Measurements from ENCODE around the gene SEMA3C. TPM values are rescaled to one million over a fixed set of nuclear protein-coding genes. Genes with fewer than 3 reads are reported as not detected.
"Not testable (repeated sequence)": the region's sequence is repeated elsewhere in the genome, so short reads cannot be mapped to it uniquely, and the experiment has no call there.

Gene SEMA3C
- total RNA-seq, 1 donor from 2014 or later = not detected

GRCh38 chr7:80929619-80930018 lies 10.8 kb upstream of the SEMA3C start:
- intact Hi-C loops (cut with micrococcal nuclease) = no loop called here

GRCh38 chr7:80926955-80927354 lies 8.1 kb upstream of the SEMA3C start:
- intact Hi-C loops (cut with micrococcal nuclease) = not testable (repeated sequence)

GRCh38 chr7:80924090-80924489 lies 5.2 kb upstream of the SEMA3C start:
- intact Hi-C loops (cut with micrococcal nuclease) = no loop called here

- intact Hi-C loops (cut with micrococcal nuclease) = no loop called here
Observed at GRCh38 chr7:80923211-80923612, 4.4 kb upstream of the SEMA3C start.

DNA sequence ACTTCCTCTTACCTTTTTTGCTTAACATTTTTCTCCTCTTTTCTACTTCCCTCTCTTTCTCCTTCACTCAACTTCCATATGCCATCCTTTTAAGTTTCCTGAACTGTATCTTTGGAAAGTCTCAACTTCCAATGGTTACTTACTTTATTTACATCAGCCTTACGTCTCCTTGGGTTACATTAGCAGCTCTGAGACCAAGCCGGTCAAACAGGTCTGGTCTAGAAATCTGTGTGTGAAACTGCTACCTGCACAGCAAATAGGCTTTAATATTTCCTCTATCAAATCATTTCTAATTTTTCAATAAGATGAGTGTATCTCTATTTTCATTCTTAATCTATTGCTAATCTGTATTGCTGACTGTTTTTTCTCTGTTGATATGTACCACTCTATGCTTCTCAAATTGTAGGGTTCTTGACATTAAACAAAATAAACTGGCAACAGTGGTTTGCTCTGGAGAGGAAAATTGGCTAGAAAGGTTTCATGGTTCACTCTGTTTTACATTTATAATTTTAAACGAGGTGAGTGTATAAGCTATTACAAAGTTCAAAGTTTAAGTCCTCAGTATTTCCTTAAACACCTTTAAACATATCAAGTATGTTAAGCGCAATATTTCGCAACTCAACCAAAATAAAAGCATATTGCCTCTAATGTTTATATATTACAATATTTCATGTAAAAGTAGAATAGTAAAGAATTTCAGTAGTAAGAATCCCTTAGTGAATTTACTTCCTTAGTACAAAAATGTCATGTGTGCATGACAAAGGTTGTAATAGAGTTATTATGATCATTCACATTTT lies 3.6 kb upstream of the SEMA3C start:
- intact Hi-C loops (cut with micrococcal nuclease) = no loop called here

DNA sequence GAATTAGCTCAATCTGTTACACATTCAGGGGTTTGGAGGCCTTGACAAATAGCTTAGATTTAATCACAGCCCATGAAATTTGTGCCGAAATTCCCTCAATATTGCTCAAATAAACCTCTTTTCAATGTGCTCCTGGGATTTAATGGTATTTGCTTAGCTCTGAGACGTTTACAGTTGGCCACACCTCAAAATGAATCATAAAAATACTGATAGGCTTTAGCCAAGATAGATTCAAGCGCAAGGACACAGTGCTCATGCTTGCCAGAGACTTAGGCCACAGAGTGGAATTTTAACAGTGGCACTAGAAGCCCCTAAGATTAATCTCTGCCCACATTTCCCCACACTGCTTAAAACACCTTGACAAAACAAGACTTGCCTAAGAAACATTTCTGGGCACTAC lies 2.3 kb upstream of the SEMA3C start:
- intact Hi-C loops (cut with micrococcal nuclease) = no loop called here

DNA sequence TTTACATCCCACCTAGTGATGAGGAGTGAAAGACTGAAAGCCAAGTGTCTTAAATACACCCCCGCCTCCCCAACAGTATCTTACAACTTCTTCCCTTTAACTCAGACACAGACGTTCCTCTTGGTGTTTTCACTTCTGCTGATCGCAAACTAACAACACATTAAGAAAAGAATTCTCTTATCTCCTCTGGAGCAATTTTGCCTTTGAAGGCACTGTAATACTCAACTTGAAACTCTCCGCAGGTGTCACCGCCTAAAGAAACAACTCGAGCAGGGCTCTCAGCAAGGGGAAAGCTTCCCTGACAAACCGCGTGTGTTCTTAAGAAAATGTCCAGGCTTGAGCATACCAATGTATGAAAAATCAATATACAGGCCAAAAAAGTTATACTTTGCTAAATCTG lies 452 bp downstream of the SEMA3C start:
- intact Hi-C loops (cut with micrococcal nuclease) = no loop called here

DNA sequence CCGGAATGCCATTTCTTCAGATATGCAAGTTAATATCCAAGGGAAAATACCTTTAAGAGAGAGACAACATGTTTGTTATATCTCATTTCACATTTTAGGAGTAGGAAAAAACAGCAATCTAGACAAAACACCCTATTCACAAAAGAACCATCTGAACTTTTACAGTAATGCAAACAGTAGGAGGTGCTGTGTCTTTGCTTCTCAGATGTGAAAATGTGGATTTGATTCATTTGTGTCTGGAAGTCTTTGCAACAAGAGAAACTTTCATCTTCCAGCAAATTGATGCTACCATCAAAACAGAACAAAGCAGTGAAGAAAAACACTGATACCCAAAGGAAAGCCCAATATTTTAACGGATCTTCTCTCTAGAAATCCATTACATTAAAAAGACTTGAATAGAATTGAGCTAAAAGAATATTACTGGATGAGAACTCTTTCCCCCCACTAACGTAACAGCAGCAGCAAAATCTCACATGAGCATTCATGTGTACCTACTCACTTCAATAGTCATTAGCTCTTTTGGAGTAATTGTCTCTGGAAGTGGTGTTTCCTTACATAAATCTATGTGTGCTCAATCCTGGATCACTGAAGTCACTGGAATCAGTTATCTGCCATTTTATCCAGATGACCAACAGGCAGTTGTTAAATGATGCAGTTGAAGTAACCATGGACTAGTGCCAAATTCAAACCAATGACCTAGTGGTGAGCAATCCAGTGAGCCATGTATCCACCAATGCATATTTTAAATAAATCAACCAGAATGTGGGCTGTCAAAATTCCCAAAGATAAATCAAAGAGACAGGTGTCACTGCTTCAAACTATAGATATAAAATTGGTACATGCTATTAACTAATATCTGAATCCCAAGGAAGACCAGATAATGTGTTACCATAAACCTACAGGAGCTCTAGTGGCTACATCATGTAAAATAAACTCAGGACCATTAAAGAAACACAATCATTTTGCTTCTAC lies 1.8 kb downstream of the SEMA3C start:
- intact Hi-C loops (cut with micrococcal nuclease) = no loop called here

DNA sequence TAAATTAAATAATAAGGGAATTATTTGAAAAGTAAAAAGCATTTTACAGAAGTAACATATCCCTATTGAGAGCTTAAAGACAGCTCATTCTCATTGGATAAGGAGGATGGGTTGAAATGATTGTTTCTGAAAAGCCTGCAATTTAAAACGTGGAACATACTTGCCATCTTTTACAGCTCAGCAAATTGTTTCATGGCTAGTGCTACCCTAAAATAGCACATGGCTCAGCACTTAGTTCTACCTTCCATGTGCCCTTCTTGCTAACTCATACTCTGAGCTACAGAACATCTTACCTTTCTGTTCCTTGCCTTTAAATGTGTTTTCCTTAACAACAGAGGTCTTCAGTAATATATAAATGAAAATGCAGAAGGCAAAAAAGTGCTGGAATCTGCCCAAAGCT lies 8.6 kb downstream of the SEMA3C start:
- intact Hi-C loops (cut with micrococcal nuclease) = no loop called here

DNA sequence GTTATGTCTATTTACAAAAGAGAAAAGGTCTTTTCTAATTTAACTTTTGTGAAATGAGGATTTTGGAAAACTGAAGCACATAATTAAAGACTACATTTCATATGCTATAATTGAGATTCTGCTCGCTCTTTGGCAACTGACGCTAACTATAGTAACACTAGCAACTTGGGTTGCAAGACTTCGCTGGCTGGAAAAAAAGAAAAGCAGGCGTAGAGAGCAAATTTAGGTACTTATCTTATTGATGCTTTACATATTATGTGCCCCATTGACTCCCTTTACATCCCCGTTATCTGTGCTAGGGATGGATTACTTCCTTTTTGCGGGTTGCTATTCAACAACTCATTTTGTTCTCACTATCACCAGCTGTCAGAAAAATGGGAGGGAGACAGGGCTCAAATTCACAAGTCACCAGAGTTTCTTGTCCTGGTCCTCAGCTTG lies 10.5 kb downstream of the SEMA3C start:
- intact Hi-C loops (cut with micrococcal nuclease) = no loop called here

- intact Hi-C loops (cut with micrococcal nuclease) = no loop called here
Observed at GRCh38 chr7:80907612-80908011, 11.2 kb downstream of the SEMA3C start.

- intact Hi-C loops (cut with micrococcal nuclease) = no loop called here
Observed at GRCh38 chr7:80907141-80907601, 11.7 kb downstream of the SEMA3C start.

- intact Hi-C loops (cut with micrococcal nuclease) = no loop called here
Observed at GRCh38 chr7:80905334-80905733, 13.5 kb downstream of the SEMA3C start.

DNA sequence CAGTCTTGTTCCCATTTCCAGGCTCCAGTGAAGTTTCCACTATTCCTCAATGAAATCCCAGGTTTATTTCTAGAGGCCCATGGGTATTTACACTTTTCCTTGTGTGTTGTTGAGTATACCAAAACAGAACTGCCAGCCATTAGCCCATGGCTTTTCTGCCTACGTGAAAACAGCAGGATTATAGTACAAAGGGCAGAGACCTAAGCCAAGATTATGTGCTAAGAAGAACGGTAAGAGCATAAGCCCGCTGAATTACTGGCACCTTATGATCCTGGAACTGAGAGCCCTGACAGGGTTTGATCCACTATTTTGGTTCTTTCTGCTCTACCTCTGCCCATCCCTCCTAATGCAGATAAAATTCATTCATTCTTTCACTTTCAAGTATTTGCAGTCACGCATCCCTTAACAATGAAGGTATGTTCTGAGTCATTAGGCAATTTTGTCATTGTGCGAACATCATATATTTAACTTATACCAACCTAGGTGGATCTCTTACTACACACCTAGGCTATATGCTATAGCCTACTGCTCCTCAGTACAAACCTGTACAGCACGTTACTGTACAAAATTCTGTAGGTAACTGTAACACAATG lies 16.0 kb downstream of the SEMA3C start:
- intact Hi-C loops (cut with micrococcal nuclease) = no loop called here

DNA sequence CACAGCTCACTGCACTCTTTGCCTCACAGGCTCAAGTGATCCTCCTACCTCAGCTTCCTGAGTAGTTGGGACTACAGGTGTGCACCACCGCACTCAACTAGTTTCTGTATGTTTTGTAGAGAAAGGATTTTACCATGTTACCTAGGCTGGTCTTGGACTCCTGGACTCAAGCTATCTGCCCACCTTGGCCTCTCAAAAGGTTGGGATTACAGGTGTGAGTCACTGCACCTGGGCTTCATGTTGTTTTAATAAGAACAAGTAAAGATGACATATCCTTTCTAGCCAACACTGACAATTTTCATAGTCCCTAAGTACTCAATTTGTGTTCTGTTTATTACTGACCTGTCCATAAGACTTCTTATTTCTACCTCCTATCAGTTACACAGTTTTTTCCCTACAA lies 16.8 kb downstream of the SEMA3C start:
- intact Hi-C loops (cut with micrococcal nuclease) = no loop called here

DNA sequence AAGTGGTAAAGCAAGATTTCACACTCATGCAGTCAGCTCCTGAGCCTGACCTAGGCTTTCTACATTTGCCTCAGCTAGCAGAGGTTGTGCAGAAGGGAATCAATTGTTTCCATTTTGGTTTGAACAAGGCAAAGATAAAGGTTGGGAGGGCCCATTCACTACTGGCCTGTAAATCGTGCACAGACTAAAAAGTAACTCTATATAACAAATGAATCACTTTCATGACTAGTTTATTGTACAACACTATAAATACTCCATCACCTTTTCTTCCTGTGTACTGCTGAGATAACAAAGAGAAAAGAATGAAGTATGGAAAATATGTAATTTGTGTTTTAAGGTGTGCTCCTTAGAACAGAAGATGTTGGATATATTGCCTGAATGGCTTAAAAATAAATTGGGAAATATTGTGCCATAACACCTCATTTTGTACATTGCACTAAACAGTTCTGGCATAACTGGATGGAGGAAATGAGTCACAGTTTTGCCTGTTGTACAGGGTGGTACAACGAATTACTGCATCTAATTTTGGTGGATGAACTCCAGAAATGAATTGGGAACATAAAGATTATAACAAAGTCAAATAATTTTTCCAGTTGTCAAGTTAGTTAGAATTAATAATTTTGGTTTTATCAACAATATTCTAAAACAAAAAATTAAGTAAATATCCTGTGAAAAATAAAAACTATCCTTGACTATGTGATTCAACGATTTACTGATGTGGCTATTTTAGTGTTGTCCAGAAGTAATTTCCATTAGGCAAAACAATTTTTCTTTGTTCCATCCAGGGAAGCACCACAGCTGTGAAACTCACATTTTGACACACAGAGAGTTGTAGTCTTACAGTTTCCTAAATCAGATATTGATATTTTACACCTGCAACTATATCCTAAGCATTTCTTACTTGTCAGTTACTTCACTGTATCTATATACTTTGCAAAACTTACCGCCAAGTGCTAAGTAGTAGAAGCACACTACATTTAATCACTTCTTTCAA lies 18.0 kb downstream of the SEMA3C start:
- intact Hi-C loops (cut with micrococcal nuclease) = no loop called here

GRCh38 chr7:80896906-80897598 lies 21.8 kb downstream of the SEMA3C start:
- intact Hi-C loops (cut with micrococcal nuclease) = no loop called here

DNA sequence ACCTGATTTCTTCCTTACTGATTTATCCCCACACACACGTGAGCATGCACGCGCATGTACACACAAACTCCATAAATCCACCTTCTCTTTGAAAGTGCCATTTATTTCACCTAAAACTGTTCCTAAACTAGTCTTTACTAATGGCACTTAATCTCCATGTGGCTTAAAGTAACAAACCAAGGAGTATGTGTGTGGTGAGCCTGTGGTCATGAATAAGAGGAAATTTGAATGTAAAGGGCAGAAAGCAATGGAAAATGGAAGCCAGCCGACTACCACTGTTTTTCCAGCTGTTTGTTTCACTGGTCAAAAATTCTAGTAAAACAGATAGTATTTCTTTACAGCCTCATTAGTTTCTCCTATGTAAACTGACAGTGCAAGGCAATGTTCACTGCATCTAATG lies 23.8 kb downstream of the SEMA3C start:
- intact Hi-C loops (cut with micrococcal nuclease) = no loop called here

DNA sequence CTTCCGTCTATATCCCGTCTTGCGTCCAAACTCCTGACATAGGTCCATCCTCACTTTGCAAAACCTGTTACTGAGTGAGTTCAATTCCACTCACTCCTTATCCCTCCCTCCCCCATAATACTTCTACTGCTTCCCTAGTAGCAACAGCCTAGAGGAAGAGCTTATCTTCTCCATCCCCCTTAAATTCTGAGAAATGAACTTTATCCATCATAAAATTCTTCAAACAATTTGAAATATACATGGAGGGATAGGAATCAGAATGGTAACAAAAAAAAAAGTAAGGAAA lies 27.6 kb downstream of the SEMA3C start:
- intact Hi-C loops (cut with micrococcal nuclease) = no loop called here
